SK-N-SH (cell line): Measurements from ENCODE around the gene PRRT4. TPM values are rescaled to one million over a fixed set of nuclear protein-coding genes. Genes with fewer than 3 reads are reported as not detected.

Experiments
- CTCF ChIA-PET: fragments of 300-600, 350-600 bp; formaldehyde crosslinking; extraction: SDS; loops from one replicate; lab custom pipeline; 2021; lab: Yijun Ruan, JAX
- POLR2A ChIA-PET: fragments of 350-600 bp; sonication (Branson Sonifier 250); formaldehyde crosslinking; extraction: SDS; loops from one replicate; lab custom pipeline; 2020; ENCODE audit warnings: antibody characterized with exemption, inconsistent platforms; lab: Yijun Ruan, JAX
- DNase-seq: peaks from one replicate; pipeline ENCODE4 v3.0.0; 2012
- H2AFZ ChIP-seq: fragments of 200-600 bp; sonication (generic); 2 replicates; pipeline ENCODE4 v1.8.1; 2016; ENCODE audit warnings: antibody characterized with exemption, mild to moderate bottlenecking, low read depth
- H3F3A ChIP-seq: fragments of 200-600 bp; sonication (generic); replicated peaks from 2 replicates; pipeline ENCODE3; 2016; ENCODE audit warnings: antibody characterized with exemption, mild to moderate bottlenecking; ENCODE audit not compliant: insufficient read depth
- H3K27ac ChIP-seq, 2 experiments: fragments of 200-500 bp in 1 of 2; fragments of 200-600 bp in 1 of 2; sonication (Bioruptor generic) in 1 of 2; sonication (generic), shearing (Covaris generic) in 1 of 2; 2 replicates each; pipeline versions ENCODE4 v1.5.1 to v1.6.1; 2014 to 2016; ENCODE audit warnings: low read depth in 2 of 2, inconsistent platforms in 1 of 2, low read length in 1 of 2, mild to moderate bottlenecking in 1 of 2, mixed read lengths in 1 of 2
- H3K27me3 ChIP-seq: fragments of 200-600 bp; sonication (generic), shearing (Covaris generic); 2 replicates; pipeline ENCODE4 v1.6.1; 2016; ENCODE audit warnings: mixed run types; ENCODE audit not compliant: insufficient read depth
- H3K36me3 ChIP-seq, 2 experiments: fragments of 200-500 bp in 1 of 2; fragments of 200-600 bp in 1 of 2; sonication (Bioruptor generic) in 1 of 2; sonication (generic) in 1 of 2; replicated peaks in 1 of 2; 2 replicates each; pipeline versions ENCODE3 to v1.5.1; 2014 to 2016; ENCODE audit warnings: low read length in 1 of 2, mild to moderate bottlenecking in 1 of 2; ENCODE audit not compliant: insufficient read depth in 2 of 2, control insufficient read depth in 1 of 2
- H3K4me1 ChIP-seq, 2 experiments: fragments of 200-500 bp in 1 of 2; fragments of 200-600 bp in 1 of 2; sonication (Bioruptor generic) in 1 of 2; sonication (generic), shearing (Covaris generic) in 1 of 2; 2 replicates each; pipeline versions ENCODE4 v1.5.1 to v1.6.1; 2014 to 2016; ENCODE audit warnings: low read depth in 1 of 2, low read length in 1 of 2, mixed run types in 1 of 2; ENCODE audit not compliant: insufficient read depth in 2 of 2, control insufficient read depth in 1 of 2
- H3K4me2 ChIP-seq: fragments of 200-600 bp; sonication (generic), shearing (Covaris generic); 2 replicates; pipeline ENCODE4 v1.6.1; 2017; ENCODE audit warnings: mixed run types
- H3K4me3 ChIP-seq, 2 experiments: fragments of 200-500 bp in 1 of 2; fragments of 200-600 bp in 1 of 2; sonication (Bioruptor generic) in 1 of 2; sonication (generic), shearing (Covaris generic) in 1 of 2; 2 replicates each; pipeline versions ENCODE4 v1.5.1 to v1.8.1; 2014 to 2016; ENCODE audit warnings: low read depth in 2 of 2, inconsistent platforms in 1 of 2, low read length in 1 of 2, mild to moderate bottlenecking in 1 of 2, mixed read lengths in 1 of 2, moderate library complexity in 1 of 2
- H3K79me2 ChIP-seq: fragments of 200-600 bp; sonication (generic); 2 replicates; pipeline ENCODE4 v1.8.1; 2017; ENCODE audit warnings: mild to moderate bottlenecking; ENCODE audit not compliant: insufficient read depth
- H3K9ac ChIP-seq: fragments of 200-600 bp; sonication (generic); 2 replicates; pipeline ENCODE4 v1.6.1; 2017; ENCODE audit warnings: mixed run types
- H3K9me2 ChIP-seq: fragments of 200-600 bp; sonication (generic); 2 replicates; pipeline ENCODE4 v1.6.1; 2017; ENCODE audit warnings: mixed run types
- H3K9me3 ChIP-seq: fragments of 200-600 bp; sonication (generic); 2 replicates; pipeline ENCODE4 v1.6.1; 2017; ENCODE audit warnings: mixed run types, mild to moderate bottlenecking, moderate library complexity
- H4K20me1 ChIP-seq: fragments of 200-600 bp; sonication (generic); 2 replicates; pipeline ENCODE4 v1.6.1; 2017; ENCODE audit warnings: mild to moderate bottlenecking, mixed run types; ENCODE audit not compliant: insufficient read depth
- CHD2 ChIP-seq: fragments of 150-350 bp; IDR thresholded peaks from 2 replicates; pipeline ENCODE4 v1.6.1; 2018; ENCODE audit warnings: low read length; ENCODE audit not compliant: partially characterized antibody
- CTCF ChIP-seq: fragments of 200-600 bp; sonication (generic); IDR thresholded peaks from 2 replicates; pipeline ENCODE4 v1.6.1; 2017; ENCODE audit warnings: antibody characterized with exemption, mild to moderate bottlenecking, moderate library complexity
- EP300 ChIP-seq, 2 experiments: IDR thresholded peaks; 2 replicates each; pipeline versions ENCODE4 v1.4.0 to v1.6.1; 2012; ENCODE audit warnings: borderline replicate concordance in 1 of 2, low read depth in 1 of 2, low read length in 1 of 2
- FOSL2 ChIP-seq: IDR thresholded peaks from 2 replicates; pipeline ENCODE4 v1.4.0; 2012; ENCODE audit warnings: low read depth, mild to moderate bottlenecking, moderate library complexity, borderline replicate concordance
- FOXM1 ChIP-seq: IDR thresholded peaks from 2 replicates; pipeline ENCODE4 v1.4.0; 2012; ENCODE audit warnings: low read depth, mild to moderate bottlenecking
- GATA2 ChIP-seq: sonication (generic); formaldehyde crosslinking; IDR thresholded peaks from 2 replicates; pipeline ENCODE4 v1.5.0; 2020; ENCODE audit warnings: mild to moderate bottlenecking, missing genetic modification reagents
- IRF3 ChIP-seq: fragments of 150-350 bp; IDR thresholded peaks from 2 replicates; pipeline ENCODE4 v1.6.1; 2016; ENCODE audit warnings: mild to moderate bottlenecking, low read depth, low read length
- MEF2A ChIP-seq: IDR thresholded peaks from 2 replicates; pipeline ENCODE4 v1.4.0; 2012; ENCODE audit warnings: low read depth, borderline replicate concordance
- MXI1 ChIP-seq: IDR thresholded peaks from 2 replicates; pipeline ENCODE4 v1.6.1; 2012; ENCODE audit warnings: mild to moderate bottlenecking, low read depth, low read length, improper control_type of control experiment
- NFIC ChIP-seq: IDR thresholded peaks from 2 replicates; pipeline ENCODE4 v1.4.0; 2012; ENCODE audit warnings: borderline replicate concordance
- NRF1 ChIP-seq: IDR thresholded peaks from 2 replicates; pipeline ENCODE4 v1.6.1; 2012; ENCODE audit warnings: low read depth, mild to moderate bottlenecking, low read length
- PBX3 ChIP-seq: IDR thresholded peaks from 2 replicates; pipeline ENCODE4; 2012
- RAD21 ChIP-seq: IDR thresholded peaks from 2 replicates; pipeline ENCODE4 v1.6.1; 2012; ENCODE audit warnings: mild to moderate bottlenecking, low read length
- RCOR1 ChIP-seq: fragments of 150-350 bp; IDR thresholded peaks from 2 replicates; pipeline ENCODE4 v1.6.1; 2017; ENCODE audit warnings: antibody characterized with exemption, low read length
- REST ChIP-seq: IDR thresholded peaks from 2 replicates; pipeline ENCODE4 v1.6.1; 2012; ENCODE audit warnings: mild to moderate bottlenecking, low read depth, low read length, moderate library complexity
- RFX5 ChIP-seq: IDR thresholded peaks from 2 replicates; pipeline ENCODE4 v1.6.1; 2012; ENCODE audit warnings: mild to moderate bottlenecking, improper control_type of control experiment, low read length
- RXRA ChIP-seq: IDR thresholded peaks from 2 replicates; pipeline ENCODE4 v1.4.0; 2012; ENCODE audit warnings: low read depth, mild to moderate bottlenecking, borderline replicate concordance
- SIN3A ChIP-seq: IDR thresholded peaks from 2 replicates; pipeline ENCODE4 v1.6.1; 2012; ENCODE audit warnings: low read depth, mild to moderate bottlenecking, low read length, moderate library complexity, borderline replicate concordance
- SMC3 ChIP-seq: IDR thresholded peaks from 2 replicates; pipeline ENCODE4 v1.6.1; 2012; ENCODE audit warnings: low read depth, low read length, improper control_type of control experiment
- WGBS: methylation state at CpG from one replicate; pipeline ENCODE4 v1.1.6; 2017; ENCODE audit warnings: low lambda C conversion rate; 5-methylcytosine and 5-hydroxymethylcytosine counted together
- polyA plus RNA-seq, 3 experiments: library from polyadenylated mRNA; depleted of rRNA; stranded (reverse); fragments of >200 nt; gene quantifications; 2 replicates each; pipeline ENCODE4 v1.2.3, GENCODE V29; 2012

Gene PRRT4
- polyA plus RNA-seq, 1 of the 3 experiments (the other 2 are of a cell fraction) = 1.5 TPM

- no peaks in the 10 kb centered on the region for H4K20me1 ChIP-seq
- no peaks in the 10 kb centered on the region for H3K9me3 ChIP-seq
- POLR2A ChIA-PET = interaction anchor here (0.5 to 6.6 kb wide), 9 partner anchors 9 to 43 kb away, joined by 3 to 107 read pairs (median 5); partner anchors contain the start of genes PRRT4 and RBM28
- H3F3A ChIP-seq = peaks cover 8% of the 10 kb centered on the region
- CTCF ChIA-PET = interaction anchor here (0.5 to 50.3 kb wide), 20 partner anchors 8 to 564 kb away, joined by 3 to 1901 read pairs (median 5); partner anchors contain the start of genes ATP6V1F, IMPDH1, PRRT4 and RBM28
- H2AFZ ChIP-seq = no peak overlapping the region
- TF ChIP-seq SIN3A = no peak; the same call in 1 of the 2 replicates
- peak in 1 of 2 experiments; percentile 57; a peak in 2 of 4 replicates for TF ChIP-seq EP300 (IDR thresholded peaks at IDR 0.05; ENCODE audit: borderline replicate concordance in 1 of 2, low read depth in 1 of 2, low read length in 1 of 2)
- no peak for TF ChIP-seq IRF3
- no peak for TF ChIP-seq FOXM1
- peak; percentile 99 for TF ChIP-seq SMC3
- TF ChIP-seq CTCF = peak; percentile 98
- no peak for TF ChIP-seq NFIC
- peak; percentile 63 for TF ChIP-seq CHD2
- TF ChIP-seq RAD21 = peak; percentile 99
- TF ChIP-seq NRF1 = peak; percentile 30; the same call in 1 of the 2 replicates
- no peak for TF ChIP-seq MEF2A
- no peak for TF ChIP-seq PBX3
- no peak for TF ChIP-seq FOSL2
- peak; percentile 96 for TF ChIP-seq RFX5
- peak; percentile 80 for TF ChIP-seq MXI1
- no peak for TF ChIP-seq GATA2 (CRISPR knock-in tag)
- TF ChIP-seq REST = no peak
- TF ChIP-seq RXRA = no peak
- TF ChIP-seq RCOR1 = peak; percentile 74
- peak overlapping the region in 1 of 2 experiments; percentile 16; a peak in 2 of 4 replicates for H3K4me3 ChIP-seq
- peaks cover 0 to 41% of the 10 kb centered on the region in 2 experiments; a peak in 1 of 4 replicates for H3K4me1 ChIP-seq
- DNase-seq = peak; percentile 99
- H3K9ac ChIP-seq = no peak overlapping the region
- WGBS = 18% methylated on average over 24 of the region's 24 CpGs
- H3K9me2 ChIP-seq = no peaks in the 10 kb centered on the region
- H3K27me3 ChIP-seq = no peaks in the 10 kb centered on the region
- H3K36me3 ChIP-seq = peaks cover 0 to 5% of the 10 kb centered on the region in 2 experiments
- H3K27ac ChIP-seq = peak overlapping the region in 1 of 2 experiments; percentile 94; a peak in 2 of 4 replicates
- no peaks in the 10 kb centered on the region for H3K79me2 ChIP-seq
- no peak overlapping the region for H3K4me2 ChIP-seq
These were observed 26.0 kb upstream of the PRRT4 start for GRCh38 chr7:128387216-128388144.
